Endothelial cell of umbilical vein (primary cell): ENCODE results near the gene LIN28A. TPM values are rescaled to one million over a fixed set of nuclear protein-coding genes. Genes with fewer than 3 reads are reported as not detected.
A peak's percentile ranks its signal among the peaks of the same experiment; 100 is the strongest.

Source experiments
- BruUV-seq: library from RNA; stranded (reverse); fragments of 400-500 nt; replicated peaks from 2 replicates; lab custom pipeline; 2021; lab: Mats Ljungman, UMichigan
- CTCF ChIA-PET: fragments of 300-600, 350-600 bp; sonication (Branson Sonifier 250); formaldehyde crosslinking; loops from one replicate; lab custom pipeline; 2021; ENCODE audit warnings: antibody characterized with exemption, inconsistent platforms; lab: Charles Lee
- POLR2A ChIA-PET: fragments of 300-600, 350-600 bp; sonication (Branson Sonifier 250); formaldehyde crosslinking; loops from one replicate; lab custom pipeline; 2021; ENCODE audit warnings: antibody characterized with exemption, inconsistent platforms; lab: Charles Lee
- DNase-seq: peaks from one replicate; pipeline ENCODE4 v3.0.0-alpha.2; 2011; ENCODE audit warnings: low read depth, low spot score
- FAIRE-seq: peaks from 2 replicates; lab custom pipeline; 2011; peaks lifted over from hg19 to GRCh38; lab: Jason Lieb, UNC
- H2AFZ ChIP-seq: 2 replicates; pipeline ENCODE4 v1.6.0; 2012; ENCODE audit warnings: low read depth, low read length, control low read depth, inconsistent platforms
- H3K27ac ChIP-seq: 2 replicates; pipeline ENCODE4 v1.5.1; 2011; ENCODE audit warnings: low read depth, mild to moderate bottlenecking, control low read depth, low read length, moderate library complexity; ENCODE audit not compliant: insufficient read depth
- H3K27me3 ChIP-seq, 2 experiments: 2 replicates each; pipeline versions ENCODE4 v1.6.0 to v1.6.1; 2011; ENCODE audit warnings: low read length in 2 of 2, mixed read lengths in 1 of 2; ENCODE audit not compliant: control insufficient read depth in 2 of 2, insufficient read depth in 2 of 2
- H3K36me3 ChIP-seq, 2 experiments: 2 replicates in 1 of 2; 3 replicates in 1 of 2; pipeline ENCODE4 v1.5.1; 2011; ENCODE audit warnings: low read length in 2 of 2, mild to moderate bottlenecking in 1 of 2, moderate library complexity in 1 of 2; ENCODE audit not compliant: control insufficient read depth in 2 of 2, insufficient read depth in 2 of 2; ENCODE audit errors: extremely low read depth in 1 of 2
- H3K4me1 ChIP-seq: 3 replicates; pipeline ENCODE4 v1.5.1; 2011; ENCODE audit warnings: mild to moderate bottlenecking, low read length; ENCODE audit not compliant: control insufficient read depth, insufficient read depth; ENCODE audit errors: extremely low read depth
- H3K4me2 ChIP-seq: 2 replicates; pipeline ENCODE4 v1.6.1; 2011; ENCODE audit warnings: low read length, control low read depth, mixed read lengths; ENCODE audit not compliant: insufficient read depth
- H3K4me3 ChIP-seq, 3 experiments: fragments of 200-600 bp in 1 of 3; sonication (generic), shearing (Covaris generic) in 1 of 3; replicated peaks in 1 of 3; 2 replicates each; pipeline ENCODE4 v1.5.1; 2011 to 2016; ENCODE audit warnings: control low read depth in 3 of 3, low read length in 3 of 3, mild to moderate bottlenecking in 2 of 3, inconsistent platforms in 1 of 3, low read depth in 1 of 3, moderate library complexity in 1 of 3; ENCODE audit not compliant: insufficient read depth in 1 of 3
- H3K79me2 ChIP-seq: 2 replicates; pipeline ENCODE4 v1.6.0; 2012; ENCODE audit warnings: low read length, inconsistent platforms; ENCODE audit not compliant: control insufficient read depth, insufficient read depth
- H3K9ac ChIP-seq: replicated peaks from 2 replicates; pipeline ENCODE3; 2011; ENCODE audit warnings: low read length, control low read depth; ENCODE audit not compliant: insufficient read depth; ENCODE audit errors: extremely low read depth
- H3K9me1 ChIP-seq: replicated peaks from 3 replicates; pipeline ENCODE4 v1.6.0; 2011; ENCODE audit warnings: mild to moderate bottlenecking, low read length; ENCODE audit not compliant: control insufficient read depth, insufficient read depth; ENCODE audit errors: extremely low read depth
- H3K9me3 ChIP-seq: replicated peaks from 2 replicates; pipeline ENCODE4 v1.5.1; 2012; ENCODE audit warnings: low read length, inconsistent platforms; ENCODE audit not compliant: control insufficient read depth, insufficient read depth
- H4K20me1 ChIP-seq: replicated peaks from 2 replicates; pipeline ENCODE3; 2011; ENCODE audit warnings: mild to moderate bottlenecking, low read length; ENCODE audit not compliant: control insufficient read depth, insufficient read depth; ENCODE audit errors: extremely low read depth
- CTCF ChIP-seq, 2 donors: IDR thresholded peaks; 1 replicate in 1 of 2; 2 replicates in 1 of 2; pipeline ENCODE4 v1.5.1; 2011; ENCODE audit warnings: low read length in 2 of 2, mild to moderate bottlenecking in 2 of 2, moderate library complexity in 2 of 2, control low read depth in 1 of 2, inconsistent platforms in 1 of 2, low read depth in 1 of 2; ENCODE audit not compliant: insufficient read depth in 1 of 2; ENCODE audit errors: extremely low read depth in 1 of 2
- EZH2 ChIP-seq: IDR thresholded peaks from 2 replicates; pipeline ENCODE4 v1.6.1; 2012; ENCODE audit warnings: borderline replicate concordance, low read depth, mild to moderate bottlenecking, moderate library complexity, low read length, inconsistent platforms; ENCODE audit not compliant: severe bottlenecking
- FOS ChIP-seq: IDR thresholded peaks from 2 replicates; pipeline ENCODE4 v1.6.1; 2011; ENCODE audit warnings: mild to moderate bottlenecking, low read length, moderate library complexity, borderline replicate concordance; ENCODE audit not compliant: insufficient read depth
- GATA2 ChIP-seq: IDR thresholded peaks from 2 replicates; pipeline ENCODE4 v1.7.0; 2011; ENCODE audit warnings: low read depth, mild to moderate bottlenecking, moderate library complexity, mixed read lengths, low read length; ENCODE audit not compliant: insufficient read length, insufficient read depth
- JUN ChIP-seq: IDR thresholded peaks from 2 replicates; pipeline ENCODE4 v1.6.1; 2011; ENCODE audit warnings: borderline replicate concordance, low read depth; ENCODE audit not compliant: insufficient read length, insufficient read depth
- MAX ChIP-seq: IDR thresholded peaks from 2 replicates; pipeline ENCODE4 v1.6.1; 2011; ENCODE audit not compliant: insufficient read depth, insufficient read length
- MYC ChIP-seq: IDR thresholded peaks from one replicate; pipeline ENCODE4 v1.6.1; 2011; ENCODE audit warnings: mild to moderate bottlenecking, low read depth, low read length
- POLR2A ChIP-seq: IDR thresholded peaks from 2 replicates; pipeline ENCODE4 v1.6.1; 2012; ENCODE audit warnings: low read depth, mild to moderate bottlenecking, control low read depth, low read length
- POLR2AphosphoS5 ChIP-seq: IDR thresholded peaks from 2 replicates; pipeline ENCODE4 v1.6.1; 2012; ENCODE audit warnings: low read depth, mild to moderate bottlenecking, control low read depth, low read length, moderate library complexity; ENCODE audit not compliant: insufficient read depth
- dilution Hi-C: fragments of 300-500 bp; cut with MboI; formaldehyde crosslinking; loops from one replicate; pipeline ENCODE4 v1.15.0; 2019; ENCODE audit warnings: low sequenced_read_pairs; ENCODE audit not compliant: extremely low pct_ligation_motif_present
- intact Hi-C: fragments of 100-400 bp; cut with micrococcal nuclease; formaldehyde crosslinking; loops from one replicate; pipeline ENCODE4 v1.10.0; 2022
- polyA plus RNA-seq, 4 experiments: library from polyadenylated mRNA; depleted of rRNA in 3 of 4; stranded (reverse) in 3 of 4; unstranded in 1 of 4; fragments of >200 nt; gene quantifications; 2 replicates each; pipeline versions ENCODE4 v1.2.1 to v1.2.3, GENCODE V29; 2011 to 2012; ENCODE audit warnings: missing spikeins in 1 of 4
- total RNA-seq: library from RNA; stranded (reverse); gene quantifications from 2 replicates; pipeline ENCODE4 v1.2.3, GENCODE V29; 2021

Gene LIN28A
- total and polyA plus RNA-seq, 2 donors (not counting 3 experiments of a cell fraction or from before 2014, with no cell fraction given): 0.11 TPM; not detected in 1

GRCh38 chr1:26431979-26432695, 21.5 kb downstream of the LIN28A start, which contains the start of gene DHDDS:
Gene DHDDS, plus strand, starts transcription at chr1:26432321. Its CDS starts 625 bp downstream, at chr1:26432946.
- DNase-seq: peak; percentile 99
- Histone ChIP-seq H3K79me2 (peaks cover 21% of the 10 kb centered on the region), H3K4me3 (peak within 1 kb of the TSS; percentile 52 to 92 (median 75)), H3K4me1 (peaks cover 20% of the 10 kb centered on the region), H3K9me3 (no peaks in the 10 kb centered on the region), H3K9me1 (no peaks in the 10 kb centered on the region), H3K27me3 (peaks cover 1 to 3% of the 10 kb centered on the region in 2 experiments), H4K20me1 (no peaks in the 10 kb centered on the region), H3K27ac (peak within 1 kb of the TSS; percentile 54), H2AFZ (peak within 1 kb of the TSS; percentile 84), H3K36me3 (peaks cover 0 to 5% of the 10 kb centered on the region in 2 experiments), H3K4me2 (peak within 1 kb of the TSS; percentile 98), H3K9ac (peak within 1 kb of the TSS; percentile 86)
- no TSS peak for BruUV-seq
- ChIA-PET CTCF (interaction anchor here (0.6 to 2.0 kb wide), 9 partner anchors 14 to 327 kb away, joined by 3 to 24 read pairs (median 3); partner anchors contain the start of gene CEP85), POLR2A (interaction anchor here (0.7 kb wide), 1 partner anchor 28 kb away, joined by 3 read pairs; no protein-coding TSS in a partner anchor)
- intact Hi-C loops (loop anchor here (2.0 kb wide), 1 partner anchor 41 kb away; the partner anchor contains the start of gene HMGN2), dilution Hi-C loops (no loop called here)
- FAIRE-seq: peak; percentile 90
- TF ChIP-seq POLR2A (peak; percentile 83), JUN (peak; percentile 28), EZH2 (no peak), FOS (no peak), GATA2 (no peak), MAX (peak; percentile 100), POLR2AphosphoS5 (peak; percentile 42), MYC (no peak), CTCF (IDR thresholded peaks at IDR 0.05; ENCODE audit: extremely low read depth in 1 of 2, insufficient read depth in 1 of 2, low read depth in 1 of 2, low read length in 2 of 2) (no peak)
